Fibroblast of villous mesenchyme (primary cell): ENCODE measurements around the gene PBX1. TPM values are rescaled to one million over a fixed set of nuclear protein-coding genes. Genes with fewer than 3 reads are reported as not detected.

Experiments
- DNase-seq: peaks from one replicate; pipeline ENCODE4 v3.0.0-alpha.2; 2010; ENCODE audit warnings: low read depth
- H3K4me3 ChIP-seq: 2 replicates; pipeline ENCODE4 v1.5.1; 2011; ENCODE audit warnings: low read depth, mild to moderate bottlenecking, low read length
- total RNA-seq: library from RNA; depleted of rRNA; stranded (reverse); fragments of >200 nt; gene quantifications from 2 replicates; pipeline ENCODE4 v1.2.3, GENCODE V29; 2012
- TF ChIP-seq, protein P1 (sequence below): IDR thresholded peaks from 2 replicates; pipeline ENCODE4 v1.5.1; 2012; ENCODE audit warnings: low read depth, mild to moderate bottlenecking, low read length; ENCODE audit not compliant: insufficient read depth

The PBX1 gene
- total RNA-seq, 1 donor, result 67.4 TPM

DNA sequence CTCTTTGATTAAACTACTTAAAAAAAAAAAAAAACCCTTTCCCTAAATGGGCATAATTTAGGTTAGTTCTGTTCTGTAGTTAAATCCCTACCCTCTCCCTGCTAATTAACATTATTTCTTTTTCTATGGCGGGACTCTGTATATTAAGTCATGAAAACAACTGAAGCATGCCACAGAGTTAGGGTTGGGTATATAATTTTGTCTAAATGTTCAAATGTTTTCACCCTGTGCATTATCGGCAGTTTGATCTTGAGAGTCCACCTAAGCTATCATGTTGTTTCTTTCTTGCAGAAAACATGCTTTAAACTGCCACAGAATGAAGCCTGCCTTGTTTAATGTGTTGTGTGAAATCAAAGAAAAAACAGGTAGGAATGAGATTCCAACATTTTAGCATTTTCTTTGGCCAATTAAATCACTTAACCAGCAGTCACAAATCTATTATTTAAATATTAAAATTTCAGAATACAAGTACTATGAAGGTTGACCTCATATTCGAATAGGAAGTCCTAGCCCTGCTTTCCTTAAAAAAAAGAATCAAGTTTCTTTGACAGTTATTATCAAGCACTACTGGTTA lies 4.0 kb downstream of the PBX1 start:
- peak overlapping the region; percentile 74 for H3K4me3 ChIP-seq
- no peak for DNase-seq
- TF ChIP-seq, protein P1, sequence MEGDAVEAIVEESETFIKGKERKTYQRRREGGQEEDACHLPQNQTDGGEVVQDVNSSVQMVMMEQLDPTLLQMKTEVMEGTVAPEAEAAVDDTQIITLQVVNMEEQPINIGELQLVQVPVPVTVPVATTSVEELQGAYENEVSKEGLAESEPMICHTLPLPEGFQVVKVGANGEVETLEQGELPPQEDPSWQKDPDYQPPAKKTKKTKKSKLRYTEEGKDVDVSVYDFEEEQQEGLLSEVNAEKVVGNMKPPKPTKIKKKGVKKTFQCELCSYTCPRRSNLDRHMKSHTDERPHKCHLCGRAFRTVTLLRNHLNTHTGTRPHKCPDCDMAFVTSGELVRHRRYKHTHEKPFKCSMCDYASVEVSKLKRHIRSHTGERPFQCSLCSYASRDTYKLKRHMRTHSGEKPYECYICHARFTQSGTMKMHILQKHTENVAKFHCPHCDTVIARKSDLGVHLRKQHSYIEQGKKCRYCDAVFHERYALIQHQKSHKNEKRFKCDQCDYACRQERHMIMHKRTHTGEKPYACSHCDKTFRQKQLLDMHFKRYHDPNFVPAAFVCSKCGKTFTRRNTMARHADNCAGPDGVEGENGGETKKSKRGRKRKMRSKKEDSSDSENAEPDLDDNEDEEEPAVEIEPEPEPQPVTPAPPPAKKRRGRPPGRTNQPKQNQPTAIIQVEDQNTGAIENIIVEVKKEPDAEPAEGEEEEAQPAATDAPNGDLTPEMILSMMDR, result no peak

- peak overlapping the region; percentile 74 for H3K4me3 ChIP-seq
- no peak for DNase-seq
- TF ChIP-seq, protein P1, result no peak
Observed at GRCh38 chr1:164563721-164564360, 4.9 kb downstream of the PBX1 start.

DNA sequence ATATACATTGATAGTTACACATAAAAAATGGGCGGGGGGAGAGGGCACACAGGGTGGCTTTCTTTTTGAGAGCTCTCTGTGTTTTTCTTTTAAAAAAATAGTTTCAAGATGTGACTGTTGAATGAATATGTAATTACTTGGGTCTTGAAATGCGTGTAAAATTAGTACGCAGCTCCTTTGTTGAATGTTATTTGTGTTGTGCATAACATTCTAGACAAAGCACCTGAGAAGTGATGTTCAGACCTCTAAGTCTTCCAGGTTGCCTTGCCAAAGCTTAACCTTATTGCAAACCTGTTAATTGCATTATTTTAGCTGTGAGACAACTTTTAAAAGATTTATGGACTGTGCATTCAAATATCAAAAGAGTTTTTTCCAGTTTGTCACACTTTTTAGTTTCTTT lies 5.4 kb downstream of the PBX1 start:
- no peak for DNase-seq
- TF ChIP-seq, protein P1, result no peak
- H3K4me3 ChIP-seq, result peak overlapping the region; percentile 74

GRCh38 chr1:164565357-164565756 lies 6.4 kb downstream of the PBX1 start:
- DNase-seq, result no peak
- H3K4me3 ChIP-seq, result peak overlapping the region; percentile 14
- TF ChIP-seq, protein P1, result no peak

- no peak for DNase-seq
- TF ChIP-seq, protein P1, result no peak
- no peak overlapping the region for H3K4me3 ChIP-seq
Observed at GRCh38 chr1:164567774-164568173, 8.8 kb downstream of the PBX1 start.

DNA sequence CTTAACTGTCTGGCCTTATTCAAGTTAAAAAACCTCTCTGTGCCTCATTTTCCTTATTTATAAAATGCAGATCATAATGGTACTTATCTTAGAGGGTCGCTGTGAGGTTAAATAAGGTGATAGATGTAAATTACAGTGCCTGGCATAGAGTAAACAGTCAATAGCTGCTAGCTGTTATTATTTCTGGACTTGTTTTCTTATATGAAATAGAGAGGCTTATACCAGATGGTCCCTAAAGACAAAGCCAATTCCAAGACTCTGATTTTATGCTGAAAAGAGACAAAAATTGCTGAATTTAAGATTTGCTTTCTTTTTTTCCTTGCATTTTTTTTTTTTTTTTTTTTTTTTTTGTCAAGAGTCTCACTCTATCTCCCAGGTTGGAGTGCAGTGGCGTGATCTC lies 10.3 kb downstream of the PBX1 start:
- no peak for DNase-seq
- TF ChIP-seq, protein P1, result no peak

More for the DNA sequence above, 10.3 kb downstream of the PBX1 start:
- no peak overlapping the region for H3K4me3 ChIP-seq
